Non-pigmented ciliary epithelial cell (primary cell): ENCODE measurements around the gene RIPOR3.
"Not testable (repeated sequence)": the region's sequence is repeated elsewhere in the genome, so short reads cannot be mapped to it uniquely, and the experiment has no call there.

Experiments
- DNase-seq: peaks from one replicate; pipeline ENCODE4 v3.0.0-alpha.2; 2010; ENCODE audit warnings: low read depth

Gene RIPOR3

GRCh38 chr20:50632236-50632635, 59.1 kb downstream of the RIPOR3 start:
- no peak for DNase-seq

GRCh38 chr20:50630578-50631263, 60.6 kb downstream of the RIPOR3 start:
- DNase-seq, result no peak

- DNase-seq, result no peak
Measured at GRCh38 chr20:50629670-50630045, 61.7 kb downstream of the RIPOR3 start.

- no peak for DNase-seq
Measured at GRCh38 chr20:50628853-50629669, 62.3 kb downstream of the RIPOR3 start.

- no peak for DNase-seq
Measured at GRCh38 chr20:50628332-50628731, 63.0 kb downstream of the RIPOR3 start.

GRCh38 chr20:50627747-50628146, 63.6 kb downstream of the RIPOR3 start:
- no peak for DNase-seq

GRCh38 chr20:50625986-50626677, 65.2 kb downstream of the RIPOR3 start:
- no peak for DNase-seq

- DNase-seq, result no peak
Measured at GRCh38 chr20:50624351-50625016, 66.9 kb downstream of the RIPOR3 start.

GRCh38 chr20:50621068-50621665, 70.2 kb downstream of the RIPOR3 start:
- DNase-seq, result no peak

GRCh38 chr20:50620459-50620858, 70.9 kb downstream of the RIPOR3 start:
- DNase-seq, result not testable (repeated sequence)

GRCh38 chr20:50618537-50618936, 72.8 kb downstream of the RIPOR3 start:
- DNase-seq, result no peak

GRCh38 chr20:50617022-50617421, 74.3 kb downstream of the RIPOR3 start:
- no peak for DNase-seq

GRCh38 chr20:50615407-50615806, 75.9 kb downstream of the RIPOR3 start:
- DNase-seq, result no peak

- DNase-seq, result no peak
Measured at GRCh38 chr20:50613438-50614169, 77.7 kb downstream of the RIPOR3 start.

GRCh38 chr20:50611128-50611810, 80.1 kb downstream of the RIPOR3 start:
- DNase-seq, result no peak

- DNase-seq, result no peak
Measured at GRCh38 chr20:50610212-50610718, 81.1 kb downstream of the RIPOR3 start.

GRCh38 chr20:50609438-50609989, 81.8 kb downstream of the RIPOR3 start:
- DNase-seq, result no peak

GRCh38 chr20:50608750-50609104, 82.6 kb downstream of the RIPOR3 start:
- no peak for DNase-seq

- no peak for DNase-seq
Measured at GRCh38 chr20:50607850-50608749, 83.2 kb downstream of the RIPOR3 start.
